Motor neuron (in vitro differentiated cells): ENCODE measurements around the gene ABI1. TPM values are rescaled to one million over a fixed set of nuclear protein-coding genes. Genes with fewer than 3 reads are reported as not detected.

Experiments used
- ATAC-seq, 8 experiments: fragments of 200-7000 bp; cut with Tn5 transposase; replicated peaks in 6 of 8; 2 replicates each; pipeline ENCODE4 v1.8.0; 2021; ENCODE audit warnings: mild to moderate bottlenecking in 8 of 8, moderate library complexity in 8 of 8
- H3K27ac ChIP-seq, 2 donors: fragments of 250-450 bp; sonication (Bioruptor Pico); 2 replicates each; pipeline ENCODE4 v1.9.0; 2021; ENCODE audit warnings: antibody characterized with exemption in 2 of 2, mild to moderate bottlenecking in 2 of 2, moderate library complexity in 1 of 2
- H3K4me1 ChIP-seq, 2 donors: fragments of 250-450 bp; sonication (Bioruptor Pico); replicated peaks in 1 of 2; 2 replicates each; pipeline ENCODE4 v1.6.1; 2021; ENCODE audit warnings: antibody characterized with exemption in 2 of 2, mild to moderate bottlenecking in 2 of 2, moderate library complexity in 1 of 2
- H3K4me3 ChIP-seq, 5 donors: fragments of 250-450 bp; sonication (Bioruptor Pico); 2 replicates each; pipeline ENCODE4 v1.9.0; 2021; ENCODE audit warnings: antibody characterized with exemption in 5 of 5, mild to moderate bottlenecking in 5 of 5, moderate library complexity in 4 of 5
- WGBS, 10 experiments: fragments of 450-650 bp; shearing (Covaris generic); methylation state at CpG; one replicate each; pipeline ENCODE4 v1.0.0; 2022; 5-methylcytosine and 5-hydroxymethylcytosine counted together
- in situ Hi-C, 9 experiments: fragments of 400-800 bp; cut with MboI; loops; one replicate each; pipeline ENCODE4 v1.15.0; 2021; ENCODE audit warnings: low sequenced_read_pairs in 9 of 9, low pct_unique_long_range_greater_than_20kb in 2 of 9; ENCODE audit not compliant: unreplicated experiment in 9 of 9
- total RNA-seq, 8 experiments: library from RNA; unstranded; fragments of 300-600 nt; gene quantifications; 2 replicates each; pipeline versions ENCODE4 v1.2.3 to v1.2.4, GENCODE V29; 2022

Gene ABI1
- total RNA-seq, 8 experiments from 2014 or later = 21.6 to 54.7 (median 23.8) TPM

GRCh38 chr10:26841733-26842317 is 18.9 kb downstream of the ABI1 start:
- WGBS, 10 experiments = 59 to 100% (median 86%) methylated on average over 2 to 3 of the region's 3 CpGs; no CpG with 5 or more reads in 2 of the 10 experiments
- in situ Hi-C loops = no loop called here
- Histone ChIP-seq H3K4me3 (no peak overlapping the region), H3K27ac (no peak overlapping the region), H3K4me1 (no peaks in the 10 kb centered on the region)
- ATAC-seq = no peak

GRCh38 chr10:26840938-26841732 is 19.6 kb downstream of the ABI1 start:
- ATAC-seq = peak in 1 of 8 experiments; percentile 9
- Histone ChIP-seq H3K4me3 (no peak overlapping the region), H3K4me1 (no peaks in the 10 kb centered on the region), H3K27ac (no peak overlapping the region)
- in situ Hi-C loops = no loop called here

- no peak overlapping the region for H3K27ac ChIP-seq
- no peak overlapping the region for H3K4me3 ChIP-seq
- peak in 2 of 8 experiments; percentile 26 to 29 for ATAC-seq
- in situ Hi-C loops = no loop called here
- H3K4me1 ChIP-seq = no peaks in the 10 kb centered on the region
- 10 to 100% (median 80%) methylated on average over 1 to 3 of the region's 3 CpGs for WGBS, 10 experiments
These were observed 20.7 kb downstream of the ABI1 start for GRCh38 chr10:26839966-26840627.

- ATAC-seq = no peak
- Histone ChIP-seq H3K4me3 (no peak overlapping the region), H3K4me1 (no peaks in the 10 kb centered on the region), H3K27ac (no peak overlapping the region)
- in situ Hi-C loops = no loop called here
- WGBS, 10 experiments = 0 to 100% (median 100%) methylated on average over 1 to 2 of the region's 2 CpGs; no CpG with 5 or more reads in 1 of the 10 experiments
These were observed 23.6 kb downstream of the ABI1 start for GRCh38 chr10:26837139-26837538.

- Histone ChIP-seq H3K4me3 (no peak overlapping the region), H3K27ac (no peak overlapping the region), H3K4me1 (no peaks in the 10 kb centered on the region)
- no peak for ATAC-seq
- 78 to 100% (median 94%) methylated on average over 1 to 2 of the region's 2 CpGs; no CpG with 5 or more reads in 1 of the 10 experiments for WGBS, 10 experiments
- in situ Hi-C loops = no loop called here
These were observed 25.7 kb downstream of the ABI1 start for GRCh38 chr10:26835025-26835424.

GRCh38 chr10:26832960-26833359 is 27.8 kb downstream of the ABI1 start:
- H3K4me3 ChIP-seq = no peak overlapping the region
- in situ Hi-C loops = no loop called here
- no peaks in the 10 kb centered on the region for H3K4me1 ChIP-seq
- ATAC-seq = no peak
- H3K27ac ChIP-seq = no peak overlapping the region
- WGBS, 10 experiments = 43 to 100% (median 82%) methylated on average over 1 to 2 of the region's 2 CpGs; no CpG with 5 or more reads in 2 of the 10 experiments

- no peak for ATAC-seq
- H3K4me1 ChIP-seq = no peaks in the 10 kb centered on the region
- WGBS, 10 experiments = 85 to 100% (median 96%) methylated on average over 2 to 6 of the region's 6 CpGs
- in situ Hi-C loops = no loop called here
- H3K27ac ChIP-seq = no peak overlapping the region
- H3K4me3 ChIP-seq = no peak overlapping the region
These were observed 28.8 kb downstream of the ABI1 start for GRCh38 chr10:26831936-26832335.

- H3K4me3 ChIP-seq = no peak overlapping the region
- in situ Hi-C loops = no loop called here
- no peak overlapping the region for H3K27ac ChIP-seq
- 89 to 100% (median 98%) methylated on average over 2 to 5 of the region's 5 CpGs for WGBS, 10 experiments
- ATAC-seq = no peak
- H3K4me1 ChIP-seq = no peaks in the 10 kb centered on the region
These were observed 30.8 kb downstream of the ABI1 start for GRCh38 chr10:26829810-26830515.

- no peak overlapping the region for H3K27ac ChIP-seq
- ATAC-seq = no peak
- in situ Hi-C loops = no loop called here
- no peak overlapping the region for H3K4me3 ChIP-seq
- H3K4me1 ChIP-seq = no peaks in the 10 kb centered on the region
- WGBS, 10 experiments = 80 to 100% (median 88%) methylated on average over 1 of the region's 1 CpG; no CpG with 5 or more reads in 3 of the 10 experiments
These were observed 36.6 kb downstream of the ABI1 start for GRCh38 chr10:26824015-26824690.

- H3K4me1 ChIP-seq = no peaks in the 10 kb centered on the region
- 85 to 100% (median 100%) methylated on average over 1 to 3 of the region's 3 CpGs; no CpG with 5 or more reads in 1 of the 10 experiments for WGBS, 10 experiments
- in situ Hi-C loops = no loop called here
- no peak overlapping the region for H3K27ac ChIP-seq
- H3K4me3 ChIP-seq = no peak overlapping the region
- ATAC-seq = no peak
These were observed 38.8 kb downstream of the ABI1 start for GRCh38 chr10:26821699-26822570.

GRCh38 chr10:26815500-26815899 is 45.3 kb downstream of the ABI1 start:
- WGBS, 10 experiments = 67 to 100% (median 100%) methylated on average over 1 to 2 of the region's 2 CpGs; no CpG with 5 or more reads in 1 of the 10 experiments
- no peak overlapping the region for H3K27ac ChIP-seq
- in situ Hi-C loops = no loop called here
- no peak overlapping the region for H3K4me3 ChIP-seq
- ATAC-seq = no peak
- H3K4me1 ChIP-seq = no peaks in the 10 kb centered on the region
